Transverse colon (tissue), 4 donors: ENCODE measurements around the gene HEXA. TPM values are rescaled to one million over a fixed set of nuclear protein-coding genes. Genes with fewer than 3 reads are reported as not detected.

ENCODE experiments used
- DNase-seq: peaks from one replicate; pipeline ENCODE4 v3.0.0-alpha.2; 2019
- H3K27ac ChIP-seq, 4 donors: fragments of 200-600 bp; sonication (generic); 2 replicates each; pipeline ENCODE4 v1.5.1; 2016 to 2018; ENCODE audit warnings: inconsistent platforms in 4 of 4
- H3K27me3 ChIP-seq: fragments of 200-600 bp; sonication (generic); 2 replicates; pipeline ENCODE4 v1.5.1; 2017; ENCODE audit warnings: inconsistent platforms
- H3K36me3 ChIP-seq, 4 donors: fragments of 200-600 bp; sonication (generic); 2 replicates each; pipeline ENCODE4 v1.5.1; 2017 to 2019; ENCODE audit warnings: inconsistent platforms in 4 of 4
- H3K4me1 ChIP-seq, 4 donors: fragments of 200-600 bp; sonication (generic); 2 replicates each; pipeline ENCODE4 v1.5.1; 2017 to 2020; ENCODE audit warnings: inconsistent platforms in 4 of 4
- H3K4me3 ChIP-seq, 4 donors: fragments of 200-600 bp; sonication (generic); 1 replicate in 1 of 4; 2 replicates in 3 of 4; pipeline versions ENCODE4 v1.5.1 to v1.6.1; 2017 to 2019; ENCODE audit warnings: inconsistent platforms in 4 of 4
- H3K9me3 ChIP-seq, 2 donors: fragments of 200-600 bp; sonication (generic); 2 replicates each; pipeline ENCODE4 v1.5.1; 2017 to 2019; ENCODE audit warnings: inconsistent platforms in 2 of 2
- CTCF ChIP-seq, 5 experiments: fragments of 200-600 bp in 3 of 5; fragments of 450-650 bp in 2 of 5; sonication (generic) in 3 of 5; IDR thresholded peaks; 1 replicate in 2 of 5; 2 replicates in 3 of 5; pipeline ENCODE4 v1.5.1; 2016 to 2017; ENCODE audit warnings: antibody characterized with exemption in 5 of 5, inconsistent platforms in 3 of 5, mild to moderate bottlenecking in 2 of 5, moderate library complexity in 1 of 5
- EP300 ChIP-seq: sonication (generic); formaldehyde crosslinking; IDR thresholded peaks from one replicate; pipeline ENCODE4 v1.6.1; 2017; ENCODE audit warnings: antibody characterized with exemption, low read depth
- POLR2A ChIP-seq: fragments of 450-650 bp; IDR thresholded peaks from one replicate; pipeline ENCODE4 v1.6.1; 2016; ENCODE audit warnings: antibody characterized with exemption, mild to moderate bottlenecking, moderate library complexity
- POLR2AphosphoS5 ChIP-seq, 3 donors: sonication (generic); formaldehyde crosslinking; IDR thresholded peaks; one replicate each; pipeline ENCODE4 v1.6.1; 2016; ENCODE audit warnings: antibody characterized with exemption in 3 of 3
- WGBS, 2 donors: methylation state at CpG; one replicate each; pipeline ENCODE4 v1.1.5; 2018; ENCODE audit warnings: low coverage in 1 of 2; 5-methylcytosine and 5-hydroxymethylcytosine counted together
- in situ Hi-C, 4 donors: fragments of 200-750 bp; cut with MboI; loops; one replicate each; pipeline versions ENCODE4 v1.15.0 to v1.15.1; 2017; ENCODE audit warnings: low sequenced_read_pairs in 3 of 4, low pct_ligation_motif_present in 1 of 4, low pct_unique_long_range_greater_than_20kb in 1 of 4
- intact Hi-C: fragments of 100-400 bp; cut with DNase I; formaldehyde crosslinking; loops from one replicate; pipeline ENCODE4 v1.15.1; 2023; ENCODE audit warnings: low total_unique reads
- total RNA-seq, 4 donors: library from RNA; depleted of rRNA; stranded (reverse); fragments of >200 nt; gene quantifications; one replicate each; pipeline ENCODE4 v1.1.0, GENCODE V29; 2016

HEXA gene
- total RNA-seq, 4 donors from 2014 or later, result 19.9 to 69.9 (median 50.9) TPM

GRCh38 chr15:72377331-72377730 lies 1.5 kb upstream of the HEXA start:
- intact Hi-C loops, result loop anchor here (5.0 kb wide), 1 partner anchor 95 kb away; the partner anchor contains the start of gene ARIH1
- peaks cover 8 to 36% (median 18%) of the 10 kb centered on the region in 4 donors for H3K4me1 ChIP-seq
- DNase-seq, result no peak
- no peaks in the 10 kb centered on the region for H3K9me3 ChIP-seq
- no peak for TF ChIP-seq POLR2AphosphoS5 (IDR thresholded peaks at IDR 0.05)
- H3K36me3 ChIP-seq, result no peaks in the 10 kb centered on the region
- in situ Hi-C loops, result loop anchor here in 1 of 4 donors (5.0 kb wide), 1 partner anchor 95 kb away; the partner anchor contains the start of gene ARIH1
- H3K4me3 ChIP-seq, result no peak overlapping the region
- no peaks in the 10 kb centered on the region for H3K27me3 ChIP-seq
- 91 to 100% methylated on average over 1 of the region's 1 CpG for WGBS, 2 donors
- peak overlapping the region in 3 of 4 donors; percentile 92 for H3K27ac ChIP-seq

DNA sequence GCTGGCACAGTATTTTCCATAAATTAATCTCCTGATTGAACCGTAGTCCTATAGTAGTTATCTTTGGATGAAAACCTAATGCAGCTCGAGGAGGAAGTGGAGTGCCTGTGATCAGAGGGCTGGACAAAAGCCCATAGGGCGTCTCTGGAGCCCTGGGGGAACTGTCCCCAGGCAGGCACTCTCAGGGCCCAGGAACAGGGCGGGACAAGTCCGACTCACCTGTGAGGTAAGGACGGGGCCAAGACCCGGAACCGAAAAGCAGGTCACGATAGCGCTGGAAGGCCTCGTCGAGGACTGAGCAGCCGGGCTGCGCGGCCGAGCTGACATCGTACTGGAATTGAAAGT lies 341 bp downstream of the HEXA start:
- Histone ChIP-seq H3K36me3 (no peaks in the 10 kb centered on the region), H3K9me3 (no peaks in the 10 kb centered on the region), H3K4me3 (peak overlapping the region; percentile 57 to 65 (median 61)), H3K27me3 (no peaks in the 10 kb centered on the region), H3K27ac (peak overlapping the region; percentile 90 to 92 (median 92)), H3K4me1 (peaks cover 8 to 36% (median 18%) of the 10 kb centered on the region in 4 donors)
- in situ Hi-C loops (loop anchor here in 1 of 4 donors (5.0 kb wide), 1 partner anchor 97 kb away; the partner anchor contains the start of gene ARIH1), intact Hi-C loops (loop anchor here (5.0 kb wide), 1 partner anchor 97 kb away; the partner anchor contains the start of gene ARIH1)
- TF ChIP-seq POLR2A (no peak), CTCF (IDR thresholded peaks at IDR 0.05) (no peak), POLR2AphosphoS5 (IDR thresholded peaks at IDR 0.05) (no peak)
- 1% methylated on average over 17 of the region's 17 CpGs; no CpG with 5 or more reads in 1 of the 2 donors for WGBS, 2 donors
- DNase-seq, result peak; percentile 74

DNA sequence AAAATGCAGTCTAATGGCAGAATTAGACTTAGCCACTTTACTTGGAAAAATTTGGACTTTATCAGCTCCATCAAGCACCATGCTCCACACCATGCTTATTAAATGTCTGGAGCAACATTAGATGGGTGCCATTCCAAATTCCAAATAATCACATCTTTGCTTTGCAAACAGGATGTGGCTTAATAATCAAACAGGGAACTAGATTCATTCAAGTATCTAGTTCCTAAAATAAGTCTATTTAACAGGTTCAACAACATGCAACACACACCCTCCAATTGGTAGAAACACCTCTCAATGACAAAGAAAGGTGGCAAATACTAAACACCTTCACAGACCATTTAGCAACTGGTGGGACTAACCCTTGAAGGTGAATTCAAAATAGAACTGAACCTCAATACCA lies 3.5 kb downstream of the HEXA start:
- Histone ChIP-seq H3K4me3 (no peak overlapping the region), H3K27ac (no peak overlapping the region), H3K9me3 (no peaks in the 10 kb centered on the region), H3K36me3 (peaks cover 0 to 3% (median 0%) of the 10 kb centered on the region in 4 donors), H3K27me3 (no peaks in the 10 kb centered on the region), H3K4me1 (peaks cover 8 to 55% (median 21%) of the 10 kb centered on the region in 4 donors)
- no peak for DNase-seq
- in situ Hi-C loops (no loop called here), intact Hi-C loops (no loop called here)
- TF ChIP-seq POLR2AphosphoS5 (IDR thresholded peaks at IDR 0.05) (no peak), CTCF (IDR thresholded peaks at IDR 0.05) (no peak), POLR2A (no peak), EP300 (no peak)

DNA sequence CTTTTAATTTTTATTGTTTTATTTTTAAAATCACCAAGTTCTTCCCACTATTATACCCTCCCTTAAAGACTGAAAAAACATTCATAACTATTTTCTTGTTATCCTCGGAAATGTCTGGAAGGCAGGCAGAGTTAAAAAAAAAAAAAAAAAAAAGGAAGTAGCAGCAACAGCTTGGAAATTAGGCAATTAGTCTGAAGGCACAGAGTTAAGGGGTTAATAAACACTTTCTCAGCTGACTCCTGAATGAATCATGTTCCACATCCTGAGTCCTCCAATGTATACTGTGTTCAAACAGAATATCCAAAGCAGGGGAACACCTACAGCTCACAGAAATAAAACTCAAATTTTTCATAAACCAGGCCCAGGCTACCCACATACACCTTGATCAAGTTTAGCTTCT lies 5.8 kb downstream of the HEXA start:
- Histone ChIP-seq H3K9me3 (no peaks in the 10 kb centered on the region), H3K4me1 (peaks cover 0 to 51% (median 10%) of the 10 kb centered on the region in 4 donors), H3K27ac (no peak overlapping the region), H3K27me3 (no peaks in the 10 kb centered on the region), H3K4me3 (no peak overlapping the region), H3K36me3 (peaks cover 0 to 3% (median 0%) of the 10 kb centered on the region in 4 donors)
- no peak for DNase-seq
- 73 to 77% methylated on average over 1 of the region's 1 CpG for WGBS, 2 donors
- in situ Hi-C loops (no loop called here), intact Hi-C loops (no loop called here)
- TF ChIP-seq EP300 (no peak), POLR2AphosphoS5 (IDR thresholded peaks at IDR 0.05) (no peak), POLR2A (no peak), CTCF (IDR thresholded peaks at IDR 0.05) (no peak)

- in situ Hi-C loops, result no loop called here
- H3K27ac ChIP-seq, result peak overlapping the region in 2 of 4 donors; percentile 27 to 40
- 66 to 83% methylated on average over 2 of the region's 2 CpGs for WGBS, 2 donors
- peak; percentile 21 for DNase-seq
- H3K36me3 ChIP-seq, result peaks cover 0 to 3% (median 0%) of the 10 kb centered on the region in 4 donors
- no peak for TF ChIP-seq POLR2A
- no peak for TF ChIP-seq CTCF (IDR thresholded peaks at IDR 0.05)
- no peak for TF ChIP-seq POLR2AphosphoS5 (IDR thresholded peaks at IDR 0.05)
- TF ChIP-seq EP300, result no peak
- no peaks in the 10 kb centered on the region for H3K9me3 ChIP-seq
- no peak overlapping the region for H3K4me3 ChIP-seq
- H3K27me3 ChIP-seq, result no peaks in the 10 kb centered on the region
- peaks cover 0 to 42% (median 2%) of the 10 kb centered on the region in 4 donors for H3K4me1 ChIP-seq
- intact Hi-C loops, result no loop called here
Observed at GRCh38 chr15:72368899-72369298, 6.9 kb downstream of the HEXA start.
